ENCODE results near the gene MLEC. TPM values are rescaled to one million over a fixed set of nuclear protein-coding genes. Genes with fewer than 3 reads are reported as not detected.

The MLEC gene
- total RNA-seq, 2 donors from 2014 or later, result 49.1 to 63.1 TPM

DNA sequence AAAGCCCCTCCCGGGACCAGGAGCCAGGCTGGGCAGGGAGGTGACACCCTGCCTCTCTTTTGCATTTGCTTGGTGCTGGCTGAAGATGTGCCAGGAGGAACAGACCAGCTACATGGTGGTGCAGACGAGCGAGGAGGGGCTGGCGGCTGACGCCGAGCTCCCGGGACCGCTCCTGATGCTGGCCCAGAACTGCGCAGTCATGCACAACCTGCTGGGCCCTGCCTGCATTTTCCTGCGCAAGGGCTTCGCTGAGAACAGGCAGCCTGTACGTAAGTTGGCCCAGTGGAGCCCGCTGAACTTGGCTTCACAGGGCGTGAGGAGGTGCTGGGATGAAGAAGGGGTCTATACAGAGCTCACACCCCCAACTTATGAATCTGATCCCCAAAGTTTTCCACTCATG, 30.9 kb upstream of the MLEC start:
- Histone ChIP-seq H3K9me3 (no peaks in the 10 kb centered on the region), H3K4me1 (ENCODE audit: control insufficient read depth in 1 of 2, low read depth in 2 of 2) (peaks cover 12 to 39% of the 10 kb centered on the region in 2 donors), H3K36me3 (no peaks in the 10 kb centered on the region), H3K27ac (no peak overlapping the region), H3K4me3 (no peak overlapping the region), H3K27me3 (replicated peaks; ENCODE audit: insufficient read depth) (no peaks in the 10 kb centered on the region)
- TF ChIP-seq, protein P1, sequence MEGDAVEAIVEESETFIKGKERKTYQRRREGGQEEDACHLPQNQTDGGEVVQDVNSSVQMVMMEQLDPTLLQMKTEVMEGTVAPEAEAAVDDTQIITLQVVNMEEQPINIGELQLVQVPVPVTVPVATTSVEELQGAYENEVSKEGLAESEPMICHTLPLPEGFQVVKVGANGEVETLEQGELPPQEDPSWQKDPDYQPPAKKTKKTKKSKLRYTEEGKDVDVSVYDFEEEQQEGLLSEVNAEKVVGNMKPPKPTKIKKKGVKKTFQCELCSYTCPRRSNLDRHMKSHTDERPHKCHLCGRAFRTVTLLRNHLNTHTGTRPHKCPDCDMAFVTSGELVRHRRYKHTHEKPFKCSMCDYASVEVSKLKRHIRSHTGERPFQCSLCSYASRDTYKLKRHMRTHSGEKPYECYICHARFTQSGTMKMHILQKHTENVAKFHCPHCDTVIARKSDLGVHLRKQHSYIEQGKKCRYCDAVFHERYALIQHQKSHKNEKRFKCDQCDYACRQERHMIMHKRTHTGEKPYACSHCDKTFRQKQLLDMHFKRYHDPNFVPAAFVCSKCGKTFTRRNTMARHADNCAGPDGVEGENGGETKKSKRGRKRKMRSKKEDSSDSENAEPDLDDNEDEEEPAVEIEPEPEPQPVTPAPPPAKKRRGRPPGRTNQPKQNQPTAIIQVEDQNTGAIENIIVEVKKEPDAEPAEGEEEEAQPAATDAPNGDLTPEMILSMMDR (IDR thresholded peaks at IDR 0.05), result no peak
- DNase-seq (ENCODE audit: low spot score), result no peak
- ATAC-seq (ENCODE audit: insufficient number of reproducible peaks, low FRiP score, low read depth), result no peak

GRCh38 chr12:120658286-120659150, 28.4 kb upstream of the MLEC start:
- H3K27ac ChIP-seq, result no peak overlapping the region
- no peaks in the 10 kb centered on the region for H3K27me3 ChIP-seq (replicated peaks; ENCODE audit: insufficient read depth)
- peaks cover 2 to 19% of the 10 kb centered on the region in 2 donors for H3K4me1 ChIP-seq (ENCODE audit: control insufficient read depth in 1 of 2, low read depth in 2 of 2)
- no peak for ATAC-seq (ENCODE audit: insufficient number of reproducible peaks, low FRiP score, low read depth)
- TF ChIP-seq, protein P1 (IDR thresholded peaks at IDR 0.05), result no peak
- H3K4me3 ChIP-seq, result no peak overlapping the region
- no peaks in the 10 kb centered on the region for H3K36me3 ChIP-seq
- no peak for DNase-seq (ENCODE audit: low spot score)
- H3K9me3 ChIP-seq, result no peaks in the 10 kb centered on the region

- ATAC-seq (ENCODE audit: insufficient number of reproducible peaks, low FRiP score, low read depth) (no peak), DNase-seq (ENCODE audit: low spot score) (no peak)
- Histone ChIP-seq H3K27ac (no peak overlapping the region), H3K4me1 (ENCODE audit: control insufficient read depth in 1 of 2, low read depth in 2 of 2) (peaks cover 2 to 13% of the 10 kb centered on the region in 2 donors), H3K36me3 (no peaks in the 10 kb centered on the region), H3K9me3 (no peaks in the 10 kb centered on the region), H3K4me3 (no peak overlapping the region), H3K27me3 (replicated peaks; ENCODE audit: insufficient read depth) (no peaks in the 10 kb centered on the region)
- TF ChIP-seq, protein P1 (IDR thresholded peaks at IDR 0.05), result no peak
Measured at GRCh38 chr12:120659151-120659525, 27.8 kb upstream of the MLEC start.

- Histone ChIP-seq H3K36me3 (no peaks in the 10 kb centered on the region), H3K27ac (no peak overlapping the region), H3K4me1 (ENCODE audit: control insufficient read depth in 1 of 2, low read depth in 2 of 2) (no peaks in the 10 kb centered on the region), H3K9me3 (no peaks in the 10 kb centered on the region), H3K4me3 (no peak overlapping the region), H3K27me3 (replicated peaks; ENCODE audit: insufficient read depth) (no peaks in the 10 kb centered on the region)
- ATAC-seq (ENCODE audit: insufficient number of reproducible peaks, low FRiP score, low read depth), result no peak
- TF ChIP-seq, protein P1 (IDR thresholded peaks at IDR 0.05), result no peak
- no peak for DNase-seq (ENCODE audit: low spot score)
Measured at GRCh38 chr12:120661432-120661831, 25.5 kb upstream of the MLEC start.

- no peak overlapping the region for H3K4me3 ChIP-seq
- H3K9me3 ChIP-seq, result no peaks in the 10 kb centered on the region
- TF ChIP-seq, protein P1 (IDR thresholded peaks at IDR 0.05), result no peak
- no peaks in the 10 kb centered on the region for H3K4me1 ChIP-seq (ENCODE audit: control insufficient read depth in 1 of 2, low read depth in 2 of 2)
- H3K36me3 ChIP-seq, result no peaks in the 10 kb centered on the region
- H3K27me3 ChIP-seq (replicated peaks; ENCODE audit: insufficient read depth), result no peaks in the 10 kb centered on the region
- H3K27ac ChIP-seq, result no peak overlapping the region
- DNase-seq (ENCODE audit: low spot score) (no peak), ATAC-seq (ENCODE audit: insufficient number of reproducible peaks, low FRiP score, low read depth) (no peak)
Measured at GRCh38 chr12:120662879-120663278, 24.1 kb upstream of the MLEC start.

Data from thoracic aorta (tissue), 2 donors.